H1 (cell line): ENCODE results near the gene KPNA3. TPM values are rescaled to one million over a fixed set of nuclear protein-coding genes. Genes with fewer than 3 reads are reported as not detected.

Source experiments
- CTCF ChIA-PET: fragments of 300-600 bp; sonication (Branson Sonifier 250); formaldehyde crosslinking; loops from one replicate; lab custom pipeline; 2021; ENCODE audit not compliant: partially characterized antibody; lab: Charles Lee
- POLR2A ChIA-PET: fragments of 300-600 bp; sonication (Branson Sonifier 250); formaldehyde crosslinking; loops from one replicate; lab custom pipeline; 2021; ENCODE audit warnings: inconsistent platforms; ENCODE audit not compliant: partially characterized antibody; lab: Charles Lee
- DNase-seq, 2 experiments: peaks; one replicate each; pipeline versions ENCODE4 v3.0.0 to v3.0.0-alpha.2; 2010 to 2022; ENCODE audit warnings: low spot score in 2 of 2, low read depth in 1 of 2, mixed read lengths in 1 of 2
- FAIRE-seq: peaks from 2 replicates; lab custom pipeline; 2011; peaks lifted over from hg19 to GRCh38; lab: Jason Lieb, UNC
- H2AFZ ChIP-seq: 2 replicates; pipeline ENCODE4 v1.8.1; 2012; ENCODE audit warnings: low read length, inconsistent platforms
- H2AK5ac ChIP-seq: 2 replicates; pipeline ENCODE4 v1.6.1; 2013; ENCODE audit warnings: low read depth, low read length
- H2BK120ac ChIP-seq: replicated peaks from 2 replicates; pipeline ENCODE3; 2013; ENCODE audit warnings: low read depth, low read length, inconsistent platforms
- H2BK12ac ChIP-seq: 2 replicates; pipeline ENCODE4 v1.6.1; 2013; ENCODE audit warnings: low read depth, low read length
- H2BK15ac ChIP-seq: 2 replicates; pipeline ENCODE4 v1.6.1; 2013; ENCODE audit warnings: low read length
- H2BK20ac ChIP-seq: 2 replicates; pipeline ENCODE4 v1.6.1; 2013; ENCODE audit warnings: low read length
- H2BK5ac ChIP-seq: 2 replicates; pipeline ENCODE4 v1.6.1; 2013; ENCODE audit warnings: low read depth, low read length
- H3K14ac ChIP-seq: 2 replicates; pipeline ENCODE4 v1.6.1; 2013; ENCODE audit warnings: inconsistent platforms; ENCODE audit not compliant: insufficient read length
- H3K18ac ChIP-seq: 2 replicates; pipeline ENCODE4 v1.6.1; 2013; ENCODE audit warnings: low read length; ENCODE audit errors: extremely low read depth
- H3K23ac ChIP-seq: 2 replicates; pipeline ENCODE4 v1.6.1; 2013; ENCODE audit warnings: inconsistent platforms; ENCODE audit not compliant: insufficient read length
- H3K23me2 ChIP-seq: 2 replicates; pipeline ENCODE4 v1.6.1; 2013; ENCODE audit warnings: low read depth, low read length
- H3K27ac ChIP-seq: 2 replicates; pipeline ENCODE4 v1.6.1; 2011; ENCODE audit warnings: low read depth, low read length, inconsistent platforms
- H3K27me3 ChIP-seq, 4 experiments: replicated peaks in 1 of 4; 1 replicate in 1 of 4; 2 replicates in 3 of 4; pipeline versions ENCODE4 v1.6.1 to v1.8.1; 2011 to 2013; ENCODE audit warnings: low read length in 3 of 4, mild to moderate bottlenecking in 3 of 4, inconsistent platforms in 2 of 4, mixed read lengths in 2 of 4, moderate library complexity in 1 of 4; ENCODE audit not compliant: control insufficient read depth in 3 of 4, insufficient read depth in 3 of 4; ENCODE audit errors: extremely low read depth in 1 of 4
- H3K36me3 ChIP-seq, 4 experiments: 2 replicates each; pipeline versions ENCODE4 v1.6.1 to v1.8.1; 2011 to 2013; ENCODE audit warnings: mild to moderate bottlenecking in 4 of 4, low read length in 3 of 4, moderate library complexity in 2 of 4, control low read depth in 1 of 4, inconsistent platforms in 1 of 4; ENCODE audit not compliant: insufficient read depth in 4 of 4, control insufficient read depth in 2 of 4
- H3K4ac ChIP-seq: replicated peaks from 2 replicates; pipeline ENCODE3; 2013; ENCODE audit warnings: low read length, low read depth, mixed read lengths, inconsistent platforms; ENCODE audit not compliant: insufficient read length
- H3K4me1 ChIP-seq, 4 experiments: replicated peaks in 1 of 4; 1 replicate in 1 of 4; 2 replicates in 3 of 4; pipeline versions ENCODE4 v1.6.1 to v1.8.1; 2011 to 2013; ENCODE audit warnings: low read length in 3 of 4, inconsistent platforms in 2 of 4, mixed read lengths in 1 of 4; ENCODE audit not compliant: insufficient read depth in 4 of 4, control insufficient read depth in 3 of 4
- H3K4me2 ChIP-seq, 2 experiments: 2 replicates each; pipeline versions ENCODE4 v1.6.1 to v1.8.1; 2011 to 2013; ENCODE audit warnings: low read depth in 2 of 2, low read length in 2 of 2, control low read depth in 1 of 2, inconsistent platforms in 1 of 2, mild to moderate bottlenecking in 1 of 2; ENCODE audit not compliant: insufficient read depth in 1 of 2
- H3K4me3 ChIP-seq, 4 experiments: fragments of 200-600, 300-600 bp in 1 of 4; sonication (generic), shearing (Covaris generic), sonication (Bioruptor Twin) in 1 of 4; 2 replicates each; pipeline versions ENCODE4 v1.5.1 to v1.8.1; 2011 to 2016; ENCODE audit warnings: low read length in 4 of 4, low read depth in 3 of 4, control low read depth in 2 of 4, inconsistent platforms in 2 of 4, mild to moderate bottlenecking in 2 of 4, mixed read lengths in 1 of 4, moderate library complexity in 1 of 4; ENCODE audit not compliant: insufficient read depth in 2 of 4; ENCODE audit errors: extremely low read depth in 1 of 4
- H3K56ac ChIP-seq: replicated peaks from 2 replicates; pipeline ENCODE3; 2013; ENCODE audit warnings: low read depth, mild to moderate bottlenecking, mixed read lengths, low read length, inconsistent platforms; ENCODE audit not compliant: insufficient read length
- H3K79me1 ChIP-seq: 2 replicates; pipeline ENCODE4 v1.6.1; 2013; ENCODE audit warnings: low read depth, low read length, control low read depth
- H3K79me2 ChIP-seq, 2 experiments: 2 replicates each; pipeline versions ENCODE4 v1.6.1 to v1.8.1; 2012 to 2013; ENCODE audit warnings: low read length in 2 of 2, mild to moderate bottlenecking in 2 of 2, inconsistent platforms in 1 of 2; ENCODE audit not compliant: insufficient read depth in 2 of 2, control insufficient read depth in 1 of 2
- H3K9ac ChIP-seq, 4 experiments: replicated peaks in 1 of 4; 1 replicate in 1 of 4; 2 replicates in 3 of 4; pipeline versions ENCODE4 v1.6.1 to v1.8.1; 2011 to 2013; ENCODE audit warnings: low read depth in 3 of 4, low read length in 3 of 4, control low read depth in 2 of 4, mild to moderate bottlenecking in 2 of 4, moderate library complexity in 2 of 4, inconsistent platforms in 1 of 4; ENCODE audit errors: extremely low read depth in 1 of 4
- H3K9me3 ChIP-seq, 2 experiments: 2 replicates each; pipeline versions ENCODE4 v1.6.1 to v1.8.1; 2012 to 2013; ENCODE audit warnings: mild to moderate bottlenecking in 2 of 2, moderate library complexity in 2 of 2, control low read depth in 1 of 2, inconsistent platforms in 1 of 2, low read depth in 1 of 2, low read length in 1 of 2, mixed read lengths in 1 of 2; ENCODE audit not compliant: insufficient read depth in 2 of 2
- H4K20me1 ChIP-seq, 2 experiments: replicated peaks in 1 of 2; 2 replicates each; pipeline versions ENCODE3 to v1.8.1; 2011 to 2013; ENCODE audit warnings: inconsistent platforms in 2 of 2, low read length in 2 of 2, mild to moderate bottlenecking in 1 of 2; ENCODE audit not compliant: insufficient read depth in 2 of 2, control insufficient read depth in 1 of 2
- H4K5ac ChIP-seq: 2 replicates; pipeline ENCODE4 v1.6.1; 2013; ENCODE audit warnings: low read length, low read depth, mixed read lengths, inconsistent platforms; ENCODE audit not compliant: insufficient read length
- H4K8ac ChIP-seq: 2 replicates; pipeline ENCODE4 v1.8.0; 2013; ENCODE audit warnings: mild to moderate bottlenecking, moderate library complexity, low read length, inconsistent platforms; ENCODE audit not compliant: insufficient read depth; ENCODE audit errors: extremely low read depth
- H4K91ac ChIP-seq: replicated peaks from 2 replicates; pipeline ENCODE3; 2013; ENCODE audit warnings: low read length, mixed read lengths, inconsistent platforms; ENCODE audit not compliant: insufficient read length
- NRF1 ChIP-seq: IDR thresholded peaks from 2 replicates; pipeline ENCODE4 v1.6.1; 2011; ENCODE audit warnings: mild to moderate bottlenecking, low read depth, low read length, improper control_type of control experiment
- WGBS, 2 experiments: shearing (Covaris generic) in 1 of 2; methylation state at CpG; one replicate each; pipeline versions ENCODE4 v1.1.6 to v1.1.7; 2013 to 2015; ENCODE audit warnings: low lambda C conversion rate in 2 of 2, mixed read lengths in 2 of 2, inconsistent platforms in 1 of 2, low coverage in 1 of 2, missing lambda C conversion rate in 1 of 2; ENCODE audit not compliant: insufficient replicate concordance in 2 of 2, insufficient coverage in 1 of 2, insufficient read length in 1 of 2; ENCODE audit errors: extremely low coverage in 1 of 2, missing lambda C conversion rate in 1 of 2; 5-methylcytosine and 5-hydroxymethylcytosine counted together
- polyA plus RNA-seq, 7 experiments: library from polyadenylated mRNA; depleted of rRNA in 3 of 7; stranded (reverse) in 5 of 7; unstranded in 2 of 7; fragments of >200 nt in 5 of 7; fragments of 200-250 nt in 2 of 7; gene quantifications; 1 replicate in 5 of 7; 2 replicates in 1 of 7; 4 replicates in 1 of 7; pipeline versions ENCODE4 v1.2.1 to v1.2.3, GENCODE V29; 2011 to 2013; ENCODE audit warnings: missing spikeins in 2 of 7, mixed read lengths in 2 of 7
- total RNA-seq: library from RNA; stranded (reverse); fragmentation: NEBNext Ultra II Directional; extraction: Animal tissue kit (Norgen Biotek cat#: 25700); gene quantifications from 2 replicates; pipeline ENCODE4 v1.2.1, GENCODE V29; 2021

The KPNA3 gene
- total and polyA plus RNA-seq, 2 of the 8 experiments (the other 6 are each of a cell fraction or from before 2014, with no cell fraction given): 21.4 to 63.2 TPM

GRCh38 chr13:49829715-49830114 is 37.2 kb upstream of the KPNA3 start:
- CTCF ChIA-PET: no interaction called here
- H3K4me2 ChIP-seq: no peak overlapping the region
- no peaks in the 10 kb centered on the region for H3K4me1 ChIP-seq
- no peak overlapping the region for H2BK20ac ChIP-seq
- no peak overlapping the region for H3K18ac ChIP-seq
- no peaks in the 10 kb centered on the region for H3K9me3 ChIP-seq
- H3K4ac ChIP-seq: no peak overlapping the region
- no peaks in the 10 kb centered on the region for H3K79me2 ChIP-seq
- H4K20me1 ChIP-seq: no peaks in the 10 kb centered on the region
- H3K9ac ChIP-seq: no peak overlapping the region
- H3K23ac ChIP-seq: no peak overlapping the region
- FAIRE-seq (no peak), DNase-seq (no peak)
- no peak overlapping the region for H2BK5ac ChIP-seq
- no peaks in the 10 kb centered on the region for H3K27me3 ChIP-seq
- H2BK120ac ChIP-seq: no peak overlapping the region
- no peak overlapping the region for H3K56ac ChIP-seq
- H2AK5ac ChIP-seq: no peak overlapping the region
- no peak overlapping the region for H4K8ac ChIP-seq
- no peak overlapping the region for H2AFZ ChIP-seq
- no peak overlapping the region for H4K91ac ChIP-seq
- POLR2A ChIA-PET: no interaction called here
- H3K14ac ChIP-seq: no peak overlapping the region
- no peak overlapping the region for H3K27ac ChIP-seq
- TF ChIP-seq NRF1: no peak
- H3K36me3 ChIP-seq: no peaks in the 10 kb centered on the region
- no peak overlapping the region for H3K4me3 ChIP-seq
- 81% methylated on average over 2 of the region's 2 CpGs; no CpG with 5 or more reads in 1 of the 2 experiments for WGBS, 2 experiments
- no peaks in the 10 kb centered on the region for H3K23me2 ChIP-seq
- H2BK12ac ChIP-seq: no peak overlapping the region
- H4K5ac ChIP-seq: no peak overlapping the region
- no peaks in the 10 kb centered on the region for H3K79me1 ChIP-seq
- H2BK15ac ChIP-seq: no peak overlapping the region
